CD4-positive, alpha-beta T cell treated with Interleukin-15 for 4 hours (primary cell): ENCODE results near the gene SNRNP25.

Source experiments
- DNase-seq: peaks from one replicate; pipeline ENCODE4 v3.0.0-alpha.2; 2020; ENCODE audit warnings: low spot score

SNRNP25 gene

DNA sequence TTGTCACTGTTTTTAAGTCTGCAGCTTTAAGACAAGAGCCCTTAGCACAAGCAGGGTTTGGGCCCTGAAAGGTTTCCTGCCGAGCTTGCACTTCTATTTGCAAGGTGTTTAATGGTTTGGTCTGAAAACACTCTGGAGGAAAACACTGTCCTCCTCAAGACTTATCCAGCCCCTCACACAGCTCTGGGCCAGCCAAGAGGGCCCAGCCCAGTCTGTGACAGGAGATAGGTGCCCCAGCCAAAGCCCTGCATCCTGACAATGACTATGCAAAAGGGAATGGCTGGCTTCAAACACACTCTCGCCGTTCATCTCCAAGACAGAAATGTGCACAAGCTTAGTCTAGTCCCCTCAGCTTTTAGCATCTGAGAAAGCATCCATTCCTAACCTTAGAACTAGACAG is 51.3 kb downstream of the SNRNP25 start:
- DNase-seq: no peak

DNA sequence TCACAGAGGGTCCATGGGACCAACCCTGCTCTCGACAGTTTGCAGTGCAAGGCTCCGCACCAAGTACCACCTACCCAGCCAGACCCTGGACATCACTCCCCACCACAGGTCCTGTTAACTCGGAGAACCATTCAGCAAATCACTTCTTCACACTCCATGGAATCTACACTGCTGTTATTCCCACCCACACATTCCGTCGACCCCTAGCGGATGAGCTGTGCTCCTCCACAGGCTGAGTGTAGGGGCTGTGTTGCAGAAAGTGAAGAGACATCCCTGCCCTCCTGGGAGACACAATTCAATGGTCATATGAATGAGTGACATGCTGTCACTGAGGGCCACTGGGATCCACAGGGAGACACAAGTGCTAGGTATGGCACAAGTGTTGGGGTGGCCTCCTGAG is 51.9 kb downstream of the SNRNP25 start:
- DNase-seq: no peak

DNA sequence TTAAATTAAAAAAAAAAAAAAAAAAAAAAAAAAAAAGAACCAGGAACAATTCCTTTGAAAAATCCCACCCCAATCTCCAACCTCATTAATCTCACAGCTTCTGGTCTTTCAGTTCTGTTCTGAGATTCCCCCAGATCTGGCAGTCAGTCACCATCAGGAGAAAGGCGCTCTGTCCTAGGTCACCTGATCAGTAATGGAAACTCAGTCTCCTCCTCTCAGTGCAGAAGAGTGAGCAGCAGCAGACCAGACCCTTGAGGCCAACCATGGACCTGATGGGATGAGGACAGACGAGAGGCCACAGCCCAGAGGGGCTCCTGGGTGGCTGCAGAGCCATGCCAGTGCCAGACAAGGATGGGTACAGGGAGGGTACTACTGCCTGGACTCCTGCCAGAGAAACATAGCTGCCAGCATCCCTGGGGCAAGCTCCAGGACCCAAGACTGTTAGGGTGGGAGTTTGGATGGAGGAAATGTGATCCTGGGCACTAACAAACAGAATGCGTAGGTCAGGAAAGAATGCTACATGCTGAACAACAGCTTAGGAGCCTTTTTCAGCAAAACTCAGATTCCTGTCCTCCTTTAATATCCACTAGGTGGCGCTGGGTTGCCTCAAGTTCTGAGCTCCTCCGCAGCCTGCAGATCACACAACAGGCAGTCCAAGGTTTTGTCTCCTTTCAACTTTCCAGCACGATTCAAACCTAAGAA is 53.1 kb downstream of the SNRNP25 start:
- DNase-seq: peak; percentile 73
